Measurements from ENCODE around the gene C1QTNF12.

GRCh38 chr1:1283821-1284220 lies 37.3 kb upstream of the C1QTNF12 start:
- TF ChIP-seq CTCF (IDR thresholded peaks at IDR 0.05; ENCODE audit: low read length) (no peak), EZH2 (optimal IDR thresholded peaks at IDR 0.05; ENCODE audit: low read depth, low read length) (no peak)

All from MM.1S (cell line).